Measurements from ENCODE around the gene PAPPA. TPM values are rescaled to one million over a fixed set of nuclear protein-coding genes. Genes with fewer than 3 reads are reported as not detected.

Gene PAPPA
- total RNA-seq, 2 experiments from 2014 or later: not detected

- ATAC-seq: no peak
- CTCF ChIA-PET: no interaction called here
Measured at GRCh38 chr9:116219686-116220085, 66.1 kb downstream of the PAPPA start.

GRCh38 chr9:116223926-116224325, 70.3 kb downstream of the PAPPA start:
- ChIA-PET POLR2A (no interaction called here), CTCF (no interaction called here)
- H3K4me3 Mint-ChIP-seq: no peak overlapping the region
- H3K27ac Mint-ChIP-seq: no peak overlapping the region
- H3K9me3 Mint-ChIP-seq: peaks cover 4% of the 10 kb centered on the region
- no peak for TF ChIP-seq CTCF (IDR thresholded peaks at IDR 0.05)
- peaks cover 3% of the 10 kb centered on the region for H3K27me3 Mint-ChIP-seq
- intact Hi-C loops (cut with micrococcal nuclease): no loop called here
- no peaks in the 10 kb centered on the region for H3K4me1 Mint-ChIP-seq (ENCODE audit: low read depth)
- ATAC-seq: no peak
- H3K36me3 Mint-ChIP-seq (ENCODE audit: low read depth): no peaks in the 10 kb centered on the region
- no peak for DNase-seq

More at GRCh38 chr9:116219686-116220085, 66.1 kb downstream of the PAPPA start:
- Mint-ChIP-seq H3K4me1 (ENCODE audit: low read depth) (no peaks in the 10 kb centered on the region), H3K4me3 (no peak overlapping the region), H3K27me3 (peaks cover 4% of the 10 kb centered on the region), H3K36me3 (ENCODE audit: low read depth) (no peaks in the 10 kb centered on the region), H3K27ac (no peak overlapping the region), H3K9me3 (peaks cover 5% of the 10 kb centered on the region)
- no peak for TF ChIP-seq CTCF (IDR thresholded peaks at IDR 0.05)
- intact Hi-C loops (cut with micrococcal nuclease): no loop called here
- POLR2A ChIA-PET: no interaction called here
- DNase-seq: no peak

- Mint-ChIP-seq H3K4me1 (ENCODE audit: low read depth) (no peaks in the 10 kb centered on the region), H3K4me3 (no peak overlapping the region), H3K27ac (no peak overlapping the region), H3K9me3 (no peaks in the 10 kb centered on the region), H3K36me3 (ENCODE audit: low read depth) (no peaks in the 10 kb centered on the region), H3K27me3 (no peaks in the 10 kb centered on the region)
- ATAC-seq: no peak
- CTCF ChIA-PET: no interaction called here
- DNase-seq: no peak
- POLR2A ChIA-PET: no interaction called here
- no peak for TF ChIP-seq CTCF (IDR thresholded peaks at IDR 0.05)
- intact Hi-C loops (cut with micrococcal nuclease): no loop called here
Measured at GRCh38 chr9:116230051-116230632, 76.6 kb downstream of the PAPPA start.

GRCh38 chr9:116232424-116233159, 79.0 kb downstream of the PAPPA start:
- Mint-ChIP-seq H3K9me3 (no peaks in the 10 kb centered on the region), H3K36me3 (ENCODE audit: low read depth) (no peaks in the 10 kb centered on the region), H3K27me3 (no peaks in the 10 kb centered on the region), H3K4me1 (ENCODE audit: low read depth) (no peaks in the 10 kb centered on the region), H3K27ac (no peak overlapping the region), H3K4me3 (no peak overlapping the region)
- no peak for TF ChIP-seq CTCF (IDR thresholded peaks at IDR 0.05)
- DNase-seq (no peak), ATAC-seq (no peak)
- CTCF ChIA-PET: no interaction called here
- intact Hi-C loops (cut with micrococcal nuclease): no loop called here
- POLR2A ChIA-PET: no interaction called here

- intact Hi-C loops (cut with micrococcal nuclease): no loop called here
- DNase-seq (no peak), ATAC-seq (no peak)
- H3K4me3 Mint-ChIP-seq: no peak overlapping the region
- no peaks in the 10 kb centered on the region for H3K4me1 Mint-ChIP-seq (ENCODE audit: low read depth)
- TF ChIP-seq CTCF (IDR thresholded peaks at IDR 0.05): no peak
- no peaks in the 10 kb centered on the region for H3K9me3 Mint-ChIP-seq
- no peaks in the 10 kb centered on the region for H3K36me3 Mint-ChIP-seq (ENCODE audit: low read depth)
- ChIA-PET POLR2A (no interaction called here), CTCF (no interaction called here)
- no peaks in the 10 kb centered on the region for H3K27me3 Mint-ChIP-seq
- H3K27ac Mint-ChIP-seq: no peak overlapping the region
Measured at GRCh38 chr9:116233160-116233530, 79.6 kb downstream of the PAPPA start.
